Activated CD4-positive, CD25-positive, alpha-beta regulatory T cell (primary cell): ENCODE data around the gene PAX2.

Experiments used
- DNase-seq, 4 experiments: peaks; one replicate each; lab custom pipeline; 2025; lab: John Stamatoyannopoulos, UW

Gene PAX2

DNA sequence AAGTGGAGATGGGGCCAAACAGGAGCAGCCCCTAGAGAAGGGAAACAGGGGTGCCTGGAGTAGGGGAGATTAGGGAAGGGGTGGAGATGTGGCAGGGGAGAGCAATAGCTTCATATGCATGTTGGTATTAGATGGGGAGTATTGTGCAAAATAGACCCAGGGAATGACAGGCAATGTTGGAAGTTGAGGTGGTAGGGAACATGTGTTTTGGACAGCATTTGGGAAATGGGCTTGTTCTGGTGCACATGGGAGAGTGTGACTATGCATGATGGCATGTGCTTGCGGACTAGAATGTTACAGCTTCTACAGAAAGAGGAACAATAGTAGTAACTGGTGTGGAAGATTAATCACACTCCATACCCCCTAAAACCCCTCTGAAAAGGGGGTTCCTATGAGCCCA, 10.4 kb downstream of the PAX2 start:
- no peak for DNase-seq

DNA sequence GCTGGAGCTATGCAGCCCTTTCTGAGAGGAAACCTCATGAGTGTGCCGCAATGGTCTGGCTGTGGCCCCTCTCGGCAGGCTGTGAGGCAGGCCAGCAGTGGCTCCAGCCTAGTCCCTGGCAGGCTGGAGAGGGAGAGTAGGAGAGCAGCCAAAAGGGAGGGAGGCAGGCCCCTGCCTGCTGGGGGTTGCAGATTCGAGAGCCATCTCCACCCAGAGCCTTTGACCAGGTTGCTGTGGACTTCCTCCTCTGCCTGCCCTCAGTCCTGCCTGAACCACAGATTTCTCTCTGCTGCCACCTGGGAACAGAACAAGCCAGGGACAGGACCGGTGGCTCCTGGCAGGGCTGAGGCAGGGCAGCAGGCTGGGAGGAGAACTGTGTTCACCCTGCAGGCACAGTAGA, 13.9 kb downstream of the PAX2 start:
- DNase-seq = no peak

DNA sequence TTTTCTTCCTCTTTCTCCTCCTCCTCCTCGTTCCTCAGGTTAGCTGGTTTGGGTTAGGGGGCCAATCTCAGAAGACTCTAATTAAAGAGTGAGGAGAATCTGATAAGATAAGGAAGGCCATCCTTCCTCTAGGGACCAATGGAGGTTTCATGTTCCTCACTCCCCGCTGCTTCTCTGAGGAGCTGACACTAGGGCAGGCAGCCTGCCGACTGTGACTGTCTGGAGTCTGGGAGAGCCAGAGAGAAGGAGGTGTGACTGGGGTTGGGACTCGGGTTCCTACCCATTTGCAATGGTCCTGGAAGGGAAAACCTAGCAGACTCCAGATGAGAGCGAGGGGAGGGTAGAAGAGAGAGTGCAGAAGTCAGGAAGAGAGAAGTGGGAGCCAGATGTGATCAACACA, 15.3 kb downstream of the PAX2 start:
- DNase-seq = no peak

DNA sequence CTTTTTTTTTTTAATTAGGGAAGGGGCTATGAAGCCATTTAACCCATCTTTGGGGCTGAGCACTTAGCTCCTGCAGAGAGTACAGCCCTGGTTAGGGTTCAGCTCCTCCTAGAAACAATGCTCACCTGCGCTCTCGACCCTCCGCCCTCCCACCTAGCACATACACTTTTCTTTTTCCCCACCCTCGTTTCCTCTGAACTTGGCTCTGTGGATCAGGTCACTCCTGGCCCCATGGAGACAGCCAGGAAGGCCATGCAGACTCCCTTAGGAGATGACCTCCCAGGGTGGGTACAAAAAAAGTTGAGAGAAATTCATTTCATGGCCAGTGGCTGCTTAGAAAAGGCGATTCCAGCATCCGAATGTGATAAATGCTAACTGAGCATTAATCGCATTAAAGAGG, 15.8 kb downstream of the PAX2 start:
- DNase-seq = no peak

DNA sequence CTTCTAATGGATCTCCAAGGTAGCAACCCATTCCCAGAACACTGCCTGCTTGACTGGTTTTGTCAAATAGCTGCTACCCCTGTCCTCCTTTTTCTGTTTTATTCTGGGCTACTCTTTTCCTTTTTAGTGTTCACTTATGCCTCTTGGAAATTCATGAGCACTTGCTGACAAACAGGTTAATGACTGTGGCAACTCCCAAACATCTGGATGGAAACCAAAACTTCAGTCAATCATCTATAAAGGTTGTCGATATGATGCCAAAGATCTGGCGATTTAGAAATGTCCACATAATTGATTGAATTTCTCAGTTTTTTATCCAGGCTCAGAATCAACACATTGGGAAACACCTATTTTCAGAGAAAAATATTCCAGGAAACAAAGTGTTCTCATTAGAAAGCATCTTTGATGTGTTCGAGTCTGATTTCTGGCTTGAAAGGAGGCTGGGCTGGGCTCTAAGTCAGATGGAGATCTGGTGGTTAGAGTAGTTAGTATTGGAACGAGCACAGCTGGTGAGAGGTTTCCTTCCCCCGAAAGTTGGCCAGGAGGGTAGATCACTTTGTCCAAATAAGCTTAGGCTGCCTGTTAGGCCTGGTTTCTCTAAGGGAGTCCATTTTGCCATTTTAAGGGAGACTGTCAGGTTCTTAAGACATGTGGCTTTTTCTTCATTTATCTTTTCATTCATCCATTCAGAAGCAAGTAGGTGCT, 17.8 kb downstream of the PAX2 start:
- no peak for DNase-seq

DNA sequence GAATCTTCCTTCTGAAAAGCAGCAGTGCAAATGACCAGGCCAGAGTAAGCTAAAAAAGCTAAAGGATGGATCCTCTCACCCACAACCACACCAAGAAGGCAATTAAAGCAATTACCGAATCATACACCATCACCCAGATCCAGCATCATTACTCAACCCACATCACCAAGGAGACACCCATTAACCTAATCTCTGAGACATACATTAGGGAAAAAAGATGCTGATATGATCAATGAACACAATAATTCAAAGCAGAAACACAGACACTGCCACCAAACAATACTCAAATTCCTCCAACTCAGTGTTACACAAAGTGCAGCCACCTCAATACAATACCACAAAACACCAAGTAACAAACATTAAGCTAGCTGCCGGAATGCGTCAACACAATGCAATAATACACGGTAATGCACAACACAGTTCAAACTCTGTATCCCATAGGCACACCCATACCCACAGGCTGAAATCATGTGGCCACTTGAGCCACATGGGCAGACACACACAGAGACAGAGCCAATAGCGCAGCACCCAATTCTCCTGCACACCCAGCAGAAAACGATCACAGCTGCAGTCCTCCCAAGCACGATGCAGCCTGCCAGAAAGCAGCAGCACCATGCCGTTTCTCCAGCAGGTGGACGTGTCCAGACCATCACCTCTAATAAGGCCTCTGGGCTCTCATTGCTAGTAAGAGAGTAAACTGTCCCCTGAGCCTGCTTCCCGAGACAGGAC, 21.5 kb downstream of the PAX2 start:
- no peak for DNase-seq

DNA sequence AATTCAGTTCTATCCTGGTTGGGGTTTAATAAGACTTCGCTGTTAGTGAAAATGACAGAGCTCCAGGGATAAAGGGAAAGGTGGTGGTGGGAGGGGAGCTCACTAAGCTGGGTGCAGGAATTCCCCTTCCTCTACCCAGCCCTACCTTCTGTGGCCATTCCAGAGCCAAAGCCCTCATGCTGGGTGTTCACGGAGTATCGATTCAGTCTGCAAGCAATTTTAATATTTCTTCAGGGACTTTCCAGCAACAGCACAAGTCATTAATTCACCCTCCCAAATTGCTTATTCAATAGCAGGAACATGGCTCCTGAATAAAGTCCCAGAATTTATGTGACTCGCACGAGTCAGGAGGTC, 22.0 kb downstream of the PAX2 start:
- no peak for DNase-seq

DNA sequence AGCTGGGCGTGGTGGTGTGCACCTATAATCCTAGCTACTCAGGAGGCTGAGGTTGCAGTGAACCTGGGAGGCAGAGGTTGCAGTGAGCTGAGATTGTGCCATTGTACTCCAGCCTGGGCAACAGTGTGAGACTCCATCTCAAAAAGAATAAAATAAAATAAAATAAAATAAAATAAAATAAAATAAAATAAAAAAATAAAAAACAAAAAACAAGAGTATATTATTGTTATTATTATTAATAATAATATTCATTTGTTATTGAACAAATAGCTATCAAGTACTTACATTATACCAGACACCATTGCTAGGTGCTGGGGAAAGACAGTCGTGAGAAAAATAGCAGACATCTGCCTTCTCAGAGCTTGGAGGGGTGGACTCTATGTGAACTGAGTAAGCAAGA, 24.1 kb downstream of the PAX2 start:
- DNase-seq = no peak

DNA sequence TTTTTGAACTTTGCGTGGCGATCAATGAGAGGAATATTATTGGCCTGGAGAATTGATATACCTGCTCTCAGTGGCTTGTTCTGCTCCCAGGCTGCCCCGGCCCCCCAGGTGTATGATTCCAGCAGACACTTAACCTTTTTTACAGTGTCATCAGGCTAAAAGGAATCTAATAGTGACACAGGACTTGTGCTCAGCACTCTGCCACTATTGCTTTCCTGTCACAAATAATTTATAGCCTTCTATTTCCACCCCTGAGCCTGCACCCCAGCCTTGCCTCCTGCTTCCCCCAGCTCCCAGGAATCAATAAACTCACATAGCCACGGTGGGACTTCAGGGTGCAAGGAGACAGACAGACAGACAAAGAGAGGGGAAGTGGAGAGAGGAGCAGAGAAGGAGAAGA, 28.3 kb downstream of the PAX2 start:
- no peak for DNase-seq

DNA sequence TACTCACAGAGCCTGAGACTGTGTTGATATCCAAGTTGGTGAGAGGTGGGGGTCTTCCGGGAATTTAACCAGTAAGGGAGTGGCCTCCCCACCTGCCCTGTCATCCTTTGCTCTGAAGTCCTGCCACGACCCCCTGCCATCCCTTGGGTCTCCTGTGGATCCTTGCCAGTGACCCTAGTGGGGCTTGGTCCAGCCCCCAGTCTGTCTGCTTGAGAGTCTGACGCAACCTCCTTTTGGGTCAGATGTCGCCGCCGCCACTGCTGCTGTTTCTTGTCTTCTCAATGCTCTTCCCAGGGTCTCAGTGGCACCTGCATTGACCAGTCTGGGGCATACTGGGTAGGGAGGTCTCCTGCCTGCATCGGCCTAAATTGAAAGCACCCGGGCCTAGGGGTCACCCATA, 28.8 kb downstream of the PAX2 start:
- DNase-seq = no peak

DNA sequence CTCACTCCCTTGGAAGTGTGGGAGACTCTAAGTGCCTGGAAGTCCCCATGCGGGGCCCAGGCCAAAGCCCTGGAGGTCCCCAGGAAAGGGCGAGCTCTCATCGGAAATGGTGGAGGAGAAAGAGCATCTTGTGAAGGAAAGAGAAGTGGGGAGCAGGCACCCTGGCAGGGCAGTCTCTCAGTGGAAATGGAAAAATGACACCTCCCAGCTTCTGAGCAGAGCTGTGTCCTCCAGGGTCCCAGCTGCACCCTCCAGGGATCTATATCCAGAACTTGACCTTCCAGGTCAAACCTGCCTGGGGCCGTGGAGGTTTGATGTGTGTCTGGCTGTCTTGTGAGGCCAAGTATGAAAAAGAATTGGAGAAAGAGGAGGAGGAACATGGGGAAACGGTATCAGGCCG, 29.5 kb downstream of the PAX2 start:
- no peak for DNase-seq

DNA sequence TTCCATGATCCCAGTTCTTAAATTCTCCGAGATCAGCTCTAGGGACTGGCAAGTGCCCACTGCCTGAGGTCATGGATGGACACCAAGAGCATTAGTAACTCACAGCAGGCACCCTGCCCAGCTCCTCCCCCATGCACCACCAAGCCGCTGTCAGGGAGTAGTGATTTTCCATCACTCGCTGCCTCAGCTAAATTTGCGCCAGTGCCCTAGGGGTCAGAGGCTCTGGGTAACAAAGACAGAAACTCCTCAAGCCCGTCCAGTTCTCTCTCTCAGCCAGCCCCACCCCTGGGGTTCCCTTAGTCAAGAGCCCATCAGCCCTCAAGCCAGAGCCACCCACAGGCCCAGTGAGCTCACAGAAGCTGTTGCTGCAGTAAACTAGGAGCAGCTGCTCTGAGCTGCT, 30.0 kb downstream of the PAX2 start:
- no peak for DNase-seq

DNA sequence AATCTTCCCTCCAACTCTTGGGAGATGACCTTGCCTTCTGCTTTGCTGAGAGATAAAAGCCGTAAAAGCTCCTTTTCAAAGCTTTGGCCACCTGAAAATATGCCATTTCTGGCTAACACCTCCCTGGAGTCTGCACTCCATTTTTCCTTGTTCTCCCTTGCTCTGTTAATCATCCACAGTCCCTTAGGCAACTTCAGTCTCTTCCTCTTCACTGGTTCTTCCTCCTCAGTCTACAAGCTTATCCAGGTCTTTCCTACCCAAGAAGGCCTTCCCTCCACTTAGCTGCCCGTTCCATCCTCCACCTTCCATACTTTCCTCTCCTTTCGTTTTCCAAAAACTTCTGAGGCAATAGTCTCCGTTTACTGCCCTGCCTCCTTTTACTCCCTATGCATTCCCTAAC, 30.5 kb downstream of the PAX2 start:
- no peak for DNase-seq

DNA sequence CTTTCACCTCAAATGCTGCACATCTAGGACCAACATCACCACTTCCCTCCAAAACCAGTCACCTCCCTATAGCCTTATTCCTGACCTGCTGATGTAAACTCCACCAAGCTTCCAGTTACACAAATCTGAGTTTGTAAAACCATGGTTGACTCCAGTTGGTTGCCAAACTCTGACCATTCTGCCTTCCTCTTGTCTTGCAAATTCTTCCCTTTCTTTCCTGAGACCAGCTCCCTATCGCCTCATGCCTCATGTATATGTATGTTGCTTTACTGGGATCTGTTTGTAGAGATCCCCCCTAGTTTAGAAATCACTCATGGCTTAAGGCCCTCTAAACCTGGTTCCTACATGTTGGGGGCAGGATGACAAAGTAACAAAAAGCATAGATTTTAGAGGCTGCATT, 31.3 kb downstream of the PAX2 start:
- DNase-seq = no peak

DNA sequence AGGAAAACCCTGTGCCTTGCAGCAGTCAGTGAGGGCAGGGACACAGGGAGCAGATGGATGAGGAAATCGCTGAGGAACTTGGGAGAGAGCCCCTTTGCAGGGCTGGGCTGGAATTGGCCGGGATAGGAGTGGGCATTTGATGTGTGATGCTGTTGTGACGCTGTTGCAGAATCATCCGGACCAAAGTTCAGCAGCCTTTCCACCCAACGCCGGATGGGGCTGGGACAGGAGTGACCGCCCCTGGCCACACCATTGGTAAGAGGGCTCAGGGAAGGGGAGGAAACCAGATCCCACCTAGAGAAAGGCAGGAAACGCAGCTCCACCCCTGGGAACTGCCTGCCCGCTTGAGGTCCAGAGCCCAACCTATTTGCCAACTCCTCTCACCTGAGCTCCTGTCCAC, 33.9 kb downstream of the PAX2 start:
- DNase-seq = no peak

DNA sequence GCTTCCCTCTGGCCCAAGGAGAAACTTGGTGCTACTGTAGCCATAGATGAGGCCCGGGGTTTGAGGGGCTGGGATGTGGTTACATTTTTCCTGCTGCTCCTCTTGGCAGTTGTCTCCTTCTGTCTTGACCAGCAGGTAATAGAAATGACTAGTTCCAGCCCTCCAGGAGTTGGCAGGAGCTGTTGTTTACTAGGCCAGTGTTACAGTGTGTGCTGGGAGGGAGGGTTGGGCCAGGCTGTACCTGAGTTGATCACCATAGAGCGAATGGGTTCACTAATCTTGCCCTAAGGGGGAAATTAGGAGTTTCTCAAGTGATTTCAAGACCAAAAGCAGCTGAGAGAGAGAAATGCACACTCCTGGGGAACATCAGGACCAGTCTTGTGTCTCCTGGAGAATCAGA, 34.9 kb downstream of the PAX2 start:
- DNase-seq = no peak

DNA sequence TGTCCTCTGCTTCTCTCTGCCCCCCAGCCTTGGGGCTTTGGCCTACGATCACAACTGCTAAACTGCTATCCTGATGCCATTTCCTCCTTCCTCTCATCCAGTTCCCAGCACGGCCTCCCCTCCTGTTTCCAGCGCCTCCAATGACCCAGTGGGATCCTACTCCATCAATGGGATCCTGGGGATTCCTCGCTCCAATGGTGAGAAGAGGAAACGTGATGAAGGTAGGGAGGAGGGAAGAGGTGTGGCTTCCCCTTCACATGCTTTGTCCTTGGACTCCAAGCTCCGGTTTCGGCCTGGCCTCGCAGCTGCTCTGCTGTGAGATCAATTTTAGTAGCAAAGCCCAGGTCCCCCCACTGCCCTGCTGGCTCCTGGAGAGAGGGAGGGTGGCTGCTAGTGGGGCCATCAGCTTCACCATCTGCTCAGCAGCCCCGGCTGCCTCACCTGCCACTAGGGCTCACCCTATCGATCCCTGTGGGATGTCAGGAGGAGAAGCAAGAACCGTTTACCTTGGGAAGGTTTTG, 35.8 kb downstream of the PAX2 start:
- DNase-seq = no peak

DNA sequence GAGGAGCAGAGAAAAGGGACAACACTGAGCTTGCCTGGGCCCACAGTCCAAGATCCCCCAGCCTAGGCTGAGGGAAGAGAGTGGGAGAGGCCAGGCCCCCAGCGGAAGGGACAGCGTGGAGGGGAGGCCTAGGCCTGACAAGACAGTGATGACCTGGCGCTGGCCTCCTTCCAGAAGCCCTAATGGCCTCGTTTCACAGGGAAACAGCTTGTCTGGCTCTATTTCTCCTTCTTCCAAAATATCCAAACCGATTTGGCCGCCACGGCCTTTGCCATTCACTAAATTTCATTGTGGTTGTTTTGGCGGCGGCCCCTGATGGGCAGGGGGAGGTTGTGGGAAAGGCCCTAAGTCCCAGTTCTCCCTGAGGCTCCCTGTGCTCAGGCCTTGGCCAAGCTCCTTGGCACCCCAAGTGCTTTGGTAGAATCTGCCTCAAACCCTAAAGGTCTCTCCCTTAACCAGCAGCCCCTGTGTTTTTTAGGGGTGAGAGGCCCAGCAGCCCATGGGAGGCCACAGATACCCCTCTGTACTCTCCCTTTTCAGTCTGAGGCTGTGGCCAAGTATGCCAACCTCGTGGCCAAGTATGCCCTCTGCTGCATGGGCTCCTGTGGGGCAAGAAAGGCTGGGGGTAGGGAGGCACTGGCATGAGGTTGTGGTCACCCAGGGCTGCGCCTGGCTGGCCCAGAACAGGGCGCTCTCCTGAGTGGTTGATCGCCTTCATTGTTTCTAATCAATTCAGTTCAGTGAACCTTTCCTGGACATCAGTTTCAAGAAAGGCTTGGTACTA, 37.3 kb downstream of the PAX2 start:
- DNase-seq = no peak

DNA sequence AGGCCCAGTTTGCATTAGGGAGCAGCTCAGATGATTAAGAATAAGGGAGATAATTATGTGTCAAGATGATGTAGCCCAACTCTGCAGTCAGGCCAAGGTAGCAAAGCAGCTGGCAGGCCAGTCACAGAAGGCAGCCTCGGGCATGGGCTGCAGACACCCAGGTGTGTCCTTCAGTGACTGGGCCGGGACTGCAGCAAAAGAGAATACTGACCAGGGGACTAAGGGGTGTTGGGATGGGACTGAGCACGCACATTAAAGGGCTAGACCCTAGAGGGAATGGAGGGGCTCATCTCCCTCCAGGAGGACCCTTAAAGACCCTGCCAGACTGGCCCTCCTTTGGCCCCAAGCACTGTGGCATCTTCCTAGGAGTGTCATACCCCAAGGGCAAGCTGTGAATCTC, 38.7 kb downstream of the PAX2 start:
- DNase-seq = no peak

DNA sequence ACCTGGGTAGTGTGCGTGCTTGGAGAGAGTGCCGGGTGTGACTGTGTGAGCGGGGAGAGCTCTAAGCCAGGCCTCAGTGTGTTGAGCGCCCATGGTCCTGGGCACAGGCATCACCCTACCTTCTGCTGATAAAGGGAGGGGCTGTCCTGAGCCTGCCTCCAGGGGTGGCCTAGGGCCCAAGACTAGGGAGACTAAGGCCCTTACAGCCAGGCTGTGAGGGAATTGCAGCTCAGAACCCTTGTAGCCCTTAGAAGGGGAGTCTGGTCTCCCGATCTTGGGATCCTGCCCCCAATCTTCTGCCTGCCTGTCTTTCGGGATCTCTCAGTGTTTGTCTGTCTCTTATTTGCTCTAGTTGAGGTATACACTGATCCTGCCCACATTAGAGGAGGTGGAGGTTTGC, 41.2 kb downstream of the PAX2 start:
- no peak for DNase-seq

DNA sequence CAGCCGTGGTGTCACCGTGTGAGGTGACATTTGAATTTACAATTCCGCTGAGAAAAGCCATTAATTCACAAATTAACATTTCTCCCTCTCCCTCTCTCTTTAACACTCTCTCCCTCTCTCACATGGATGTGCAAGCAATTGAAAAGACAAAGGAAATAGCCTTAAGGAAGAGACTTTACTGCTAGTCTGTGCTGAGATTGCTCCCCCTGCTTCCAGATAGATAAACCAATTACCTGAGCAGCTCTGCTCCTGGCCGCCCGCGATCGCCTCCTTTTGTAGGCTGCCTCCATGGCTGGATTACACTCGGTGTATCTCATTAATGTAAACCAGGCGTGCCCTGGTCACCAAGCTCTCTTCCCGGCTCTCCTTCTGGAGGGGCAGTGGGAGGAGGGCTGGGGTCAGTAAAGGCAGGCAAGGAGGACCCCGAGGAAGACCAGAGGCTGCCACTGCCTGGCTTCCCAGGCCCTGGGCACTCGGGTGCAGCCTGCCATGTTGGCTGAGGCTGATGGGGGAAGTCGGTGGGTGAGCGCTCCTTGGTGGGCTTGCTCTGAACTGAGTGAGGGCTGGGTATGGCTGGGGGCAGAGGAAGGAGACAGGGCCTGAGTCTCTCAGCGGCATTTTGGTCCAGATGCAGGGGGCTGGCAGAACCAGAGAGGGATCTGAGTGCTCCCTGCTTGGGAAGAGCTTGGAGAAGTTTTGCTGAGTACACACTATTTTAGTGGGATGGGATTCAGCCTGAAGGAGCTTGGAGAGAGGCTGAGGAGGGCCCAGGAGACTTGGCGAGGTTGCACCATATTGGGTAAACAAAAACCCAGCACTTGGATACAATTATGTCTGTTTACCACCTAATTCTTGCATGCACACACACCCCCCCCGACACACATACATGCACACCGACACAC, 42.9 kb downstream of the PAX2 start:
- DNase-seq = no peak

DNA sequence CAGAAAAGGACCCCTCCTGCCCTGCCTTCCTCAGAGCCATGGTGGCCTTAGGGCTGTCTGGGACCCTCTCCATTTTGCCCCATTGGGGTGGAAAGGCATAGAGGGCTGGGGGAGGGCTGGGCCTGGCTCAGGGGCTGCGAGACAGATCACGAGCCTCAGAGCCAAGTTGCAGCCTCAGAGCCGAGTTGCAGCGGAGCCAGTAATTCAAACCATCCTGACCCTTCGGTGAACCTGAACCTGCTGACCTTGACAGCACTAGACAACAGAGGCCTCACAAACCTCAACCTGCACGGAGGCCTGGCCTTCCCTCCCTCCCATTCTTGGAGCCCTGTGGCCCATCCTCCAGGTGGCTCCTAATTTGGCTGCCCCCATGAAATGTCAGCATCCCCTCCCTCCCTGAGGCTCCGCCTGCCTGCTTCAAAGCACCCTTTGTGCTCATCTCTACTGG, 45.4 kb downstream of the PAX2 start:
- no peak for DNase-seq
